Airway epithelial cell (primary cell): ENCODE measurements around the gene TEX29. TPM values are rescaled to one million over a fixed set of nuclear protein-coding genes. Genes with fewer than 3 reads are reported as not detected.

Source experiments
- total RNA-seq: library from RNA; depleted of rRNA; stranded (reverse); fragments of >200 nt; gene quantifications from 2 replicates; pipeline ENCODE4 v1.2.3, GENCODE V29; 2015

Gene TEX29
- total RNA-seq: not detected in 2 replicates

GRCh38 chr13:111319998-111320911 lies at the start of gene TEX29:
TEX29 (plus strand) TSS chr13:111320642; CDS start chr13:111320891, 249 bp downstream.

Other genes starting within 250 kb of the TEX29 start
- 18.3 and 24.0 TPM in 2 replicates for gene ARHGEF7, start 205.3 kb upstream of the TEX29 start, total RNA-seq